WI38 (cell line): ENCODE results near the gene DCXR.

Source experiments
- H3K4me3 ChIP-seq: 2 replicates; pipeline ENCODE4 v1.5.1; 2011; ENCODE audit warnings: low read depth, mild to moderate bottlenecking, control low read depth, low read length
- TF ChIP-seq, protein P1 (sequence below): IDR thresholded peaks from 2 replicates; pipeline ENCODE4 v1.5.1; 2012; ENCODE audit warnings: low read depth, mild to moderate bottlenecking, control low read depth, low read length

DCXR gene

DNA sequence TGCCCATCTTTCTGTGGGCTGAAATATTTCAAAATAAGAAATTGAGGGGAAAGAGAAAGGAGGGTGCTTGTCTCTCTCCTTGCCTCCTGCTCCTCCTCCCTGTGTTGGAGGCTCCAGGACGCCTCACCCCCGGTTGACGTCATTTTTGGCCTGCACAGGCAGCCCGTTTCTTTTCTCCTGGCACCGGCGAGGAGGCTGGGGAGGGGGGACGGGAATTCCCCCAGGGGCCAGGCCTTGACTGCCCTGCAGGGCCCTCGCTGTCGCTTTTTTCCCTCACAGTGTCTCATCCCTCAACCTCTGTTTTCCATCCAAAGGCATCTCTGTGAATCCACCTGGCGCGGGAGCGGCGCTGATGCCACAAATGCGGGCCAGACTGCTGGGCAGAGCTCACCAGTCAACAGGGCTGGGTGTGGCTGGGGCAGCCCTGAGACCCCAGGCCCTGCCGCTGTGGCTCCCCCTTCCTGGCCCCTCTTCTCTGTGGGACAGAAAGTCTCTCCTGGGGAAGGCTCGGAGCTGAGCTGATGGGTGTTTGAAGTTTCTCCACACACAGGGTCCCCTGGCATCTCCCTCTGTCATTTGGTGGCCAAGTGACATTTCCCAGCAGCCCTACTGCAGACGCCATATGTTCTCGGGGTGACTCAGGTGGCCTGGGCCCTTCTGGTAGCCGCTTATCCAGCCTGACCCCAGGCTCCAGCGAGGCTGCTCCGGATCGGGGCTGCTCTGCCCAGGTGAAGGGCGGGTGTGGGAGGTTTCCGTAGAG lies 30.8 kb downstream of the DCXR start:
- H3K4me3 ChIP-seq, result no peak overlapping the region
- TF ChIP-seq, protein P1, sequence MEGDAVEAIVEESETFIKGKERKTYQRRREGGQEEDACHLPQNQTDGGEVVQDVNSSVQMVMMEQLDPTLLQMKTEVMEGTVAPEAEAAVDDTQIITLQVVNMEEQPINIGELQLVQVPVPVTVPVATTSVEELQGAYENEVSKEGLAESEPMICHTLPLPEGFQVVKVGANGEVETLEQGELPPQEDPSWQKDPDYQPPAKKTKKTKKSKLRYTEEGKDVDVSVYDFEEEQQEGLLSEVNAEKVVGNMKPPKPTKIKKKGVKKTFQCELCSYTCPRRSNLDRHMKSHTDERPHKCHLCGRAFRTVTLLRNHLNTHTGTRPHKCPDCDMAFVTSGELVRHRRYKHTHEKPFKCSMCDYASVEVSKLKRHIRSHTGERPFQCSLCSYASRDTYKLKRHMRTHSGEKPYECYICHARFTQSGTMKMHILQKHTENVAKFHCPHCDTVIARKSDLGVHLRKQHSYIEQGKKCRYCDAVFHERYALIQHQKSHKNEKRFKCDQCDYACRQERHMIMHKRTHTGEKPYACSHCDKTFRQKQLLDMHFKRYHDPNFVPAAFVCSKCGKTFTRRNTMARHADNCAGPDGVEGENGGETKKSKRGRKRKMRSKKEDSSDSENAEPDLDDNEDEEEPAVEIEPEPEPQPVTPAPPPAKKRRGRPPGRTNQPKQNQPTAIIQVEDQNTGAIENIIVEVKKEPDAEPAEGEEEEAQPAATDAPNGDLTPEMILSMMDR, result no peak

DNA sequence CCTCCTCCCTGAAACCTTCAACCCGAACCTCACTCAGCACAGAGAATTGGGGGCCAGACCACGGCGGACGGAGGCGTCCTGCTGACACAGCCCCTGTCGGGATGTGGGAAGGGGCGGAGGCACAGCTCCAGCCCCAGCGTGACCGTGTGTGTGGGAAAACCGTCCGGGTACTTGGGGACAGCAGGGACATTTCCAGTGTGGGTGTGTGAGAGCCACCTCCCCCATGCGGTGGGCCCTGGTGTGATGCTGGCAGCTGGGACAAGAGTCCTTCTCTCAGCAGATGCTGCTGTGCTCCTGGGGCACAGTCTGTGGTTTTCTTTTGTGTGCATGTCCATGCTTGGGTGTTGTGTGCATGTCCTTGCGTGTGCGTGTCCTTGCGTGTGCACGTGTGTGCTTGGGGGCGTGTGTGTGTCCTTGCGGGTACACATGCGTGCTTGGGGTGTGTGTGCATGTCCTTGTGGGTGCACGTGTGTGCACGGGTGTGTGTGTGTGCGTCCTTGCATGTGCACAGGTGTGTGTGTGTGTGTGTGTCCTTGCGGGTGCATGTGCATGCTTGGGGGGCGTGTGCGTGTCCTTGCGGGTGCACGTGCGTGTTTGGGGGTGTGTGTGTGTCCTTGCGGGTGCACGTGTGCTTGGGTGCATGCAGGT lies 31.7 kb downstream of the DCXR start:
- H3K4me3 ChIP-seq, result no peak overlapping the region
- TF ChIP-seq, protein P1, result no peak

DNA sequence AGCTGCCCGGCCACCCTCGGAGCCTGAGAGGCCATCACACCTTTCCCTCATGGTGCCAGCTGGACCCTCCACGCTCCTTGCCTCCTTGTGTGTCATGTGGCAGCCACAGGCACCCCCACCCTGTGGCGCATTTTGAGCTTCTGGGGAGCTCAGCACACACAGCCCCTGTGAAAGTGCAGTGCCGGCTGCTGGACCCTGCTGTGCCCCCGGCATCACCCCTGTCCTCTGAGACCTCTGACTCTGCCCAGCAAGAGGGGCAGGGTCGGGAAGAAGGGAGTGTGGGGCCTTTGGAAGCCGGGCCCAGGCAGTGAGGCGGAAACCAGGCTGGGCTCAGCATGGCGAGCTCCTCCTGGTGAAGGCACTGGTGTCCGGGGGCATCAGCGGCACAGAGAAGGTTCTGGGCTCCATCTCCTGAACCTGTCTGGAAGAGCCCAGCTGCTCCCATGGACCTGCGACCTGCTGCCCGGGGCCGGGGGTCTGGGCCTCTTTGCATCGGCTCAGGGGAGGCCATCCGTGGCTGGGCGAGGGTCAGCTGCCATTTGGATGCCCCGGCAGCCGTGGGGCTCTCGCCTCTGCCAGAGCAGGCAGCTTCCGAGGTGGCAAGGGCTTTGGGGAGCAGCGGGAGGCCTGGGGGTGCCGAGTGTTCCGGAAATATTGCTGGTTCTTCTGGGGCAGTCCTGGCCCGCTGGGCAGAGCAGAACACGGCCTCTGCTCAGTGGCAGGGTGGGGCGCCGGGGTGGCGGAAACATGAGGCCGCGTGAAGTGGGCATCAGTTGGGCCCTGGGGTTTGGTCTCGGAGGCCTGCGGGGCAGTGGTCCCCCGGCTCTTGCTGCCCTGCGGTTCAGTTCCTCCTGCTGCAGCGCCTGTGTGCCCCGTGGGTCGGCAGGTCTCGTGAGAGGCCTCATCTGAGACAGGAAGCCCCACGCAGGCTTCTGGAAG lies 32.7 kb downstream of the DCXR start:
- TF ChIP-seq, protein P1, result no peak
- no peak overlapping the region for H3K4me3 ChIP-seq

DNA sequence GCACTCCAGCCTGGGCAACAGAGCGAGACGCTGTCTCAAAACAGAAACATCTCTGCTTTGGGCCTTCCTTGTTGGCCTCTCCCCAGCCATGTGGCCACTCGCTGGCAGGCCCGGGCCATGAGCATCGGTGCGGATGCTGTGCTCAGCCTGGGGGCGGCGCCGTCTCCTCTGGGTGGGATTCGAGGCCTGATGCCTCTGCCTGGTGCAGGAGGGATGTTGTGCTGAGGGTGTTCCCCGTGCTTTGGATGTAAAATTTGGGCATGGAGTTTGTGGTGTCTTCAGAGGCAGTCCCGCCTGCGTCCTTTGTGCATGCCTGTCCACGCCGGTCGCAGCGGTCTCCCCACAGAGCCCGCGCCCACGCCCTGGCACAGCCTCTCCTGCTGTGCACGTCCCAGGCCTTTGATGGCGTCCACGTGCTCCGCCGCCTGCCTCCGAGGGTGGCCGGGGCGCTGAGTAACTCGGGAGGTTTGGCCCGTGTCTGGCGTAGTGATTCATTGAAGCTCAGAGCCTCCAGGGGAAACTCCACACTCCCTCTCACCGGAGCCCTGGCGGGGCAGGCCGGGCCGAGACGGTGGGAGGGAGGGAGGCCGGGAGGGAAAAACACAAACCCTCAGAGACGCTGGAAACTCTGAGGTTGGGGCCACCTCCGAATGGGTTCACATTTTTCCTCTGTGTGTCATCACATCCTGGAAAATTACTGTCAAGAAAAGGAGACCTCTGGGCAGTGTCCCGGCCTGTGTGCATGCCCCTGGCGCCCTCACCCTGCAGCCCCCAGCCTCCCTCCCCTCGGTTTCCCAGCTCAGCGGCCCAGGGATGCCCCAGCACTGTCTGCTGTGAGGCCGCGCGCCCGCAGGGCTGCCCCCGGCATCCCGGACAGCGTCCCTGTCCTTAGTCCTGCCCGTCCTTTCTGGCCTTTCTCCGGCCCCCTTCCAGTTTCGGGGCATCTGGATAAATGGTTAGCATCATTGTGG lies 33.8 kb downstream of the DCXR start:
- no peak overlapping the region for H3K4me3 ChIP-seq
- TF ChIP-seq, protein P1, result no peak

DNA sequence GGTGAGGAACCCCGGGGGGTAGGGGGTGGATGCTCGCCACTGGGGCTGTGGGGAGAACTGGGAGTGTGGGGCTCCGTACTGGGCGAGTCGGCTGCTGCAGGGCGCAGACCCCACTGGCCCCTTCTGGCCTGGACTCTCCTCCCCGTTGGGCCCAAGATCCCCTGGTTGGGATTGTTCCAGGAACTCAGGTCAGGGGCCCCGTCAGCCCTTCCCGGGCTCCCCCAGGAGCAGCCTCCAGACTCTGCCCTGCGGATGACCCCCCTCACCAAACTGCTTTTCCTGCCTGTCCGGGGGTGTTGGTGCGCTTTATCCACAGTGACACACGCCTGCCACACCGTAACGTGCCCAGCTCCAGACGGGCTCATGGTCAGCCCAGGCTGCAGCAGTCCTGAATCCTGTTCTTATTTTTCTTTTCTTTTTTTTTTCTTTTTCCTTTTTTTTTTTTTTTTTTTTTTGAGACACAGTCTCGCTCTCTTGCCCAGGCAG lies 35.9 kb downstream of the DCXR start:
- TF ChIP-seq, protein P1, result no peak
- H3K4me3 ChIP-seq, result no peak overlapping the region

DNA sequence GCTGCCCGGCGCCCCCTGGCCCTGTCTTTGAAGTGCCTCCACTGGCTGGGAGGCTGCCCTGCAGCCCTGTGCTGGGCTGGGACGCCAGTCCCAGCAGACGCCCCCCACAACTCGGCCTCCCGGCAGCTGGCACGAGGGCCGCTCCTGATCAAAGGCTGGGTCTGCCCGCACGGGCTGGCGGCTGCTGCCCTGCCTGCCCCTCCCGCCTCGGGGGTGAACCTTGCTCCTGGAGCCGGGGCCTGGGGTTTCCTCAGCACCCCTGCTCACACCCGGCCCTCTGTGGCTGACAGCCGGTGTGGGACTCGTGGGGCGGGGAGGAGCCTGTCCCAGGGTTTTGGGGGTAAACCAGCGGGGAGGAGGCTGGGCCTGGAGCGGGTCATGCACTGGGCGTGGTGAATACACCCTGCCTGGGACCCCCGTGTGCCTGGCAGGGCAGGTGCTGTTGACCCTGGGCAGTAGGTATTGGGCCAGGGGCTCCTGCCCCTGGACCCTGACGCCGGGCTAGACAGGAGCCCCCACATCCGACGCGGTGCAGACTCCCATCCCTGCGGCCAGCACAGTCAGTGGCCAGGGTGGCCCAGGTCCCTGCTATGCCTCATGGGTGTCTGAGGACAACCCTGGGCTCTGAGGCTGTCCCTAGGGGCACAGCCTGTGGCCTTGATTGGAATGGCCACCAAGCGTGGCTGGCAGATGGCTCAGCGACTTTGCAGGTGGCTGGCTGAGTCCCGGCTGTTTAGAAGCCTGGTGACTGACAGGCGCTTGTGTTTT lies 36.5 kb downstream of the DCXR start:
- TF ChIP-seq, protein P1, result no peak

More for the DNA sequence above, 36.5 kb downstream of the DCXR start:
- H3K4me3 ChIP-seq, result no peak overlapping the region
